A549 (cell line): ENCODE results near the gene SEC63.

Source experiments
- CEBPB ChIP-seq, 2 experiments: fragments of >200 bp in 1 of 2; sonication (Bioruptor Twin) in 1 of 2; formaldehyde crosslinking in 1 of 2; IDR thresholded peaks; 2 replicates each; pipeline ENCODE4 v1.6.1; 2012 to 2016
- CHD4 ChIP-seq: fragments of 200-600 bp; sonication (generic); IDR thresholded peaks from 2 replicates; pipeline ENCODE4 v1.6.1; 2016; ENCODE audit warnings: antibody characterized with exemption, mild to moderate bottlenecking, borderline replicate concordance
- CTCF ChIP-seq: fragments of >200 bp; sonication (Bioruptor Twin); formaldehyde crosslinking; IDR thresholded peaks from 3 replicates; pipeline ENCODE4 v1.5.1; 2016
- NR3C1 ChIP-seq: fragments of >200 bp; sonication (Bioruptor Twin); formaldehyde crosslinking; IDR thresholded peaks from 3 replicates; pipeline ENCODE4 v1.6.1; 2017
- PHF8 ChIP-seq: fragments of 200-600 bp; sonication (generic); IDR thresholded peaks from 2 replicates; pipeline ENCODE4 v1.6.1; 2016; ENCODE audit warnings: low read depth, mild to moderate bottlenecking, antibody characterized with exemption, moderate library complexity, borderline replicate concordance
- TFCP2L1 ChIP-seq: fragments of 250-450 bp; sonication (Bioruptor Pico); IDR thresholded peaks from 2 replicates; pipeline ENCODE4 v1.5.0; 2021; ENCODE audit warnings: mild to moderate bottlenecking
- ZSCAN20 ChIP-seq: fragments of 250-450 bp; sonication (Bioruptor Pico); IDR thresholded peaks from 2 replicates; pipeline ENCODE4 v1.8.0; 2022; ENCODE audit warnings: mild to moderate bottlenecking, moderate library complexity

GRCh38 chr6:107956181-107956580 is 1.8 kb downstream of the SEC63 start:
- TF ChIP-seq CHD4 (no peak), CTCF (no peak), TFCP2L1 (CRISPR knock-in tag) (no peak), ZSCAN20 (CRISPR knock-in tag) (no peak), NR3C1 (no peak), CEBPB (IDR thresholded peaks at IDR 0.05) (no peak), PHF8 (no peak)
